Activated CD4-positive, alpha-beta T cell treated with anti-CD3 and anti-CD28 coated beads, Interleukin-2, amount 10 ng/mL, durations not matched to agents 24 days and 14 days (primary cell): ENCODE data around the gene ZNF562. TPM values are rescaled to one million over a fixed set of nuclear protein-coding genes. Genes with fewer than 3 reads are reported as not detected.

Experiments used
- DNase-seq: peaks from one replicate; pipeline ENCODE4 v3.0.0; 2022
- H3K27ac Mint-ChIP-seq: one replicate; pipeline ENCODE4 v1.8.0; 2022; ENCODE audit warnings: mild to moderate bottlenecking, mixed read lengths
- H3K27me3 Mint-ChIP-seq: one replicate; pipeline ENCODE4 v1.8.0; 2022; ENCODE audit warnings: mixed read lengths
- H3K36me3 Mint-ChIP-seq: one replicate; pipeline ENCODE4 v1.8.0; 2022; ENCODE audit warnings: low read depth, mild to moderate bottlenecking, mixed read lengths
- H3K4me1 Mint-ChIP-seq: one replicate; pipeline ENCODE4 v1.8.0; 2021; ENCODE audit warnings: mixed read lengths
- H3K4me3 Mint-ChIP-seq: one replicate; pipeline ENCODE4 v1.8.0; 2022; ENCODE audit warnings: mild to moderate bottlenecking, moderate library complexity, mixed read lengths
- H3K9me3 Mint-ChIP-seq: one replicate; pipeline ENCODE4 v1.8.0; 2021; ENCODE audit warnings: mixed read lengths
- intact Hi-C: fragments of 100-400 bp; cut with micrococcal nuclease; formaldehyde crosslinking; loops from one replicate; pipeline ENCODE4 v1.15.1; 2023
- total RNA-seq: library from RNA; stranded (reverse); gene quantifications from 2 replicates; pipeline ENCODE4 v1.2.3, GENCODE V29; 2022

The ZNF562 gene
- total RNA-seq, 1 donor from 2014 or later = 15.9 TPM

GRCh38 chr19:9621156-9622037 lies 53.5 kb downstream of the ZNF562 start, which contains the start of gene ZNF561:
ZNF561 (minus strand) TSS chr19:9621232; CDS start chr19:9619456, 1,776 bp downstream.
- peaks cover 2% of the 10 kb centered on the region for H3K27me3 Mint-ChIP-seq
- H3K4me1 Mint-ChIP-seq = peaks cover 23% of the 10 kb centered on the region
- H3K4me3 Mint-ChIP-seq = peak within 1 kb of the TSS; percentile 97
- peaks cover 41% of the 10 kb centered on the region for H3K36me3 Mint-ChIP-seq
- peak; percentile 96 for DNase-seq
- intact Hi-C loops = loop anchor here (1.0 to 10.0 kb wide), 6 partner anchors 35 to 481 kb away; partner anchors contain the start of genes ZNF317 and ZNF846
- peak within 1 kb of the TSS; percentile 98 for H3K27ac Mint-ChIP-seq
- peaks cover 4% of the 10 kb centered on the region for H3K9me3 Mint-ChIP-seq

GRCh38 chr19:9620842-9621155 lies 54.1 kb downstream of the ZNF562 start:
- H3K27ac Mint-ChIP-seq = peak overlapping the region; percentile 98
- intact Hi-C loops = loop anchor here (1.0 to 10.0 kb wide), 6 partner anchors 34 to 480 kb away; partner anchors contain the start of genes ZNF317 and ZNF846
- H3K36me3 Mint-ChIP-seq = peaks cover 47% of the 10 kb centered on the region
- peaks cover 2% of the 10 kb centered on the region for H3K27me3 Mint-ChIP-seq
- DNase-seq = no peak
- peak overlapping the region; percentile 97 for H3K4me3 Mint-ChIP-seq
- H3K9me3 Mint-ChIP-seq = peaks cover 6% of the 10 kb centered on the region
- H3K4me1 Mint-ChIP-seq = peaks cover 22% of the 10 kb centered on the region

DNA sequence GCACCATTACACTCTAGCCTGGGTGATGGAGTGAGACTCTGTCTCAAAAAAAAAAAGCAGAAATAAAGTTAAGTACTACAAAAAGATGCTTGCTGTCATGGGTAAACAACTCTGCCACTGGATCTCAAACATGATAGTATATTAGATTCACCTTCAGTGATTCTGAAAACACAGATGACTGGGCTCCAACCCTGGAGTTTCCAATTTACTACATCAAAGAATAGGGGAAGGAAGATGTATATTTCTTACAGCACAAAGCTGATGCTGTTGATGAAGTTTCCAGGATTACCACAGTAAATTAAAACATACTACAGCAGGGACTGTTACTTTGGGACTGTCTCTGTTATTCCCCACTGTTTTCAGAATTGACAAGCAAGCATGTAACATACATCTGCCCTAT lies 59.1 kb downstream of the ZNF562 start:
- Mint-ChIP-seq H3K36me3 (peaks cover 85% of the 10 kb centered on the region), H3K9me3 (peaks cover 12% of the 10 kb centered on the region), H3K4me3 (no peak overlapping the region), H3K4me1 (peaks cover 6% of the 10 kb centered on the region), H3K27me3 (no peaks in the 10 kb centered on the region), H3K27ac (peak overlapping the region; percentile 17)
- intact Hi-C loops = no loop called here
- DNase-seq = no peak

GRCh38 chr19:9610484-9611113 lies 64.3 kb downstream of the ZNF562 start:
- intact Hi-C loops = no loop called here
- peaks cover 83% of the 10 kb centered on the region for H3K36me3 Mint-ChIP-seq
- no peak for DNase-seq
- no peak overlapping the region for H3K27ac Mint-ChIP-seq
- no peaks in the 10 kb centered on the region for H3K4me1 Mint-ChIP-seq
- H3K9me3 Mint-ChIP-seq = peaks cover 18% of the 10 kb centered on the region
- no peak overlapping the region for H3K4me3 Mint-ChIP-seq
- no peaks in the 10 kb centered on the region for H3K27me3 Mint-ChIP-seq

GRCh38 chr19:9608912-9609311 lies 66.0 kb downstream of the ZNF562 start:
- intact Hi-C loops = no loop called here
- H3K9me3 Mint-ChIP-seq = peaks cover 18% of the 10 kb centered on the region

DNA sequence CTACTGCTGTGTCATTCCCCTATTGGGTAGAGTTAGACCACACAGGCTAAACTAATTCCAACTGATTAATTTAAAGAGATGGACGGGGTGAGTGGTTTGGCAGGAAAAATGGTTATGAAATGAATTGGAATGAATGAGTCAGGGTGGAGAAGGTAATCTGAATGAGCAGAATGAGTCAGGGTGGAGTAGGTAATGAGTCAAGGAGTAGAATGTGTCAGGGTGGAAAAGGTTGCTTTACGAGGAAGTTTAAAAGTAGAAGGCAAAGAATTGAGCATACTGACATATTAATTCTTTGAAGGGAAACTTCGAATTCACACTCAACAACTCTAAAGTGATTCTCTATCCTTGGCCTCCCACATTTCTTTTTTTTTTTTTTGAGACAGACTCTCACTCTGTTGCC lies 77.9 kb downstream of the ZNF562 start:
- Mint-ChIP-seq H3K27me3 (no peaks in the 10 kb centered on the region), H3K27ac (peak overlapping the region; percentile 65), H3K4me3 (no peak overlapping the region), H3K36me3 (peaks cover 1% of the 10 kb centered on the region), H3K9me3 (peaks cover 15% of the 10 kb centered on the region), H3K4me1 (peaks cover 3% of the 10 kb centered on the region)
- intact Hi-C loops = no loop called here
- no peak for DNase-seq

More at GRCh38 chr19:9608912-9609311, 66.0 kb downstream of the ZNF562 start:
- no peaks in the 10 kb centered on the region for H3K4me1 Mint-ChIP-seq
- no peak overlapping the region for H3K27ac Mint-ChIP-seq
- no peak overlapping the region for H3K4me3 Mint-ChIP-seq
- H3K36me3 Mint-ChIP-seq = peaks cover 71% of the 10 kb centered on the region
- no peak for DNase-seq
- H3K27me3 Mint-ChIP-seq = no peaks in the 10 kb centered on the region

Other genes starting within 250 kb of the ZNF562 start
- gene ZNF266, start 239.5 kb downstream of the ZNF562 start, total RNA-seq = 24.9 and 25.3 TPM in 2 replicates
- not detected in 2 replicates for gene ZNF560, start 176.5 kb downstream of the ZNF562 start, total RNA-seq
- 9.7 and 10.9 TPM in 2 replicates for gene ZNF426, start 136.5 kb downstream of the ZNF562 start, total RNA-seq
- gene ZNF121, start 90.6 kb downstream of the ZNF562 start, total RNA-seq = 63.9 and 69.4 TPM in 2 replicates
- gene ZNF561, start 53.9 kb downstream of the ZNF562 start, total RNA-seq = 35.3 and 37.2 TPM in 2 replicates
- 2.2 and 3.4 TPM in 2 replicates for gene ZNF846, start 93.6 kb upstream of the ZNF562 start, total RNA-seq
- 19.4 and 23.3 TPM in 2 replicates for gene FBXL12, start 144.0 kb upstream of the ZNF562 start, total RNA-seq
- 355 and 359 TPM in 2 replicates for gene UBL5, start 152.8 kb upstream of the ZNF562 start, total RNA-seq
- 87.9 and 93.0 TPM in 2 replicates for gene PIN1, start 160.2 kb upstream of the ZNF562 start, total RNA-seq